HG02884 (cell line): Measurements from ENCODE around the gene MC5R.

Experiments used
- ATAC-seq: cut with Tn5 transposase; IDR thresholded peaks from one replicate; pipeline ENCODE4 v1.9.1; 2021; ENCODE audit warnings: mild to moderate bottlenecking, moderate library complexity; ENCODE audit not compliant: unreplicated experiment

The MC5R gene

DNA sequence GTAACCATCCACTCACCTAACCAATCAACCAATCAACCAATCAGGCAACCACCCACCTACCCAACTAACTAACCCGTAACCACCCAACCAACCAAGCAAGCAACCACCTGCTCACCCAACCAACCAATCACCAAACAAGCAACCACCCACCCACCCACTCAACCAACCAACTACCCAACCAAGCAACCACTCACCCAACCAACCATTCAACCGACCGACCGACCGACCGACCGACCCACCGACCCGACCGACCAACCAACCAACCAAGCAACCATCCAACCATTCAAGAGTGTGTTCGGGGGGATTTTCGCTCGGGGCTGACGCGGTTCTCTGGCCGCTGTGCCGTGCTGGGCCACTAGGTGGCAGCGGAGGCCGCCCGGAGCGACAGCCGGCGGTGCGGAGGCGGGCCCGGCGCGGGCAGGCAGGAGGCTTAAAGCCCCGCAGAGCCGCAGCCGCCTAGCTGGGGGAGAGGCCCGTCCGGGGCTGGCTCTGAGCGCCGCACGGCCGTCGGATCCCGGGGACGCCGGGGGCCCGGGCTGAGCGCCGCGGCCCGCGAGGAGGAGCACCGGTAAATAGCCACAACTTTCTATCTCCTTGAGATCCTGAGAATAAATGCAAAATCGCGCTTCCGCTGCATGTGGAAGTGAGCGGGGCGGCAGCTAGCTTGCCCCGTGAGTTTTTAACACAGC lies at the start of gene MC5R:
TSS of gene MC5R (plus strand) at position 443 of the 689 bp plus-strand sequence. CDS start 1,617 bp downstream, outside the sequence.
- ATAC-seq = peak; percentile 84

DNA sequence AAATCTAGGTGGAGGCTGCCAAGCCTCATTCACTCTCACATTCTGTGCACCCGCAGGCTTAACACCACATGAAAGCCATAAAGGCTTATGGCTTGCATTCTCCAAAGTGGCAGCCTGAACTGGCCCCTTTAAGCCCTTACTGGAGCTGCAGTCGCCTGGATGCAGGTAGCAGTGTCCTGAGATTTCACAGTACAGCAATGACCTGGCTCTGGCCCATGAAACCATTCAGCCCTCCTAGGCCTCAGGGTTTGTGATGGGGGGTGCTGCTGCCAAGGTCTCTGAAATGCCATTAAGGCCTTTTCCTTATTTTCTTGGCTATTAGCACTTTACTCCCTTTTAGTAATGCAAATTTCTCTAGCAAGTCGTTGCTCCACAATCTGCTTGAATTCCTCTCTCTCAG lies 48.9 kb upstream of the MC5R start:
- no peak for ATAC-seq

DNA sequence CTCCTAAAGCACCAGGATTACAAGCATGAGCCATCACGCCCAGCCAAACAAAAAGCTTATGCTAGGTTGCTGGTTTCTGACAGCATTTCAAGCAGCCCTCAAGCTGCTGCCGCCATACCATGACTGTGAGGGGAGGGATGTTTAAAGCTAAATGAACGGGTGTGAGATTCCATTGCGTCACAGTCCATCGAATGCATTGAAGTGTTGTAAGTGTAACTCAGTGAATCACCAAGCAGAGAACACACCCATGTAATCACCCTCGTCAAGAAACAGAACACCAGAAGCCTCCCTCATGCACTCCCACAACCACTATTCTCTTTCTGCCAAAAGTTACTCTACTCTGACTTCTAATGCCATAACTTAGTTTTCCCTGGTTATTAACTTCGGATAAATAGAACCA lies 32.8 kb upstream of the MC5R start:
- ATAC-seq = no peak

DNA sequence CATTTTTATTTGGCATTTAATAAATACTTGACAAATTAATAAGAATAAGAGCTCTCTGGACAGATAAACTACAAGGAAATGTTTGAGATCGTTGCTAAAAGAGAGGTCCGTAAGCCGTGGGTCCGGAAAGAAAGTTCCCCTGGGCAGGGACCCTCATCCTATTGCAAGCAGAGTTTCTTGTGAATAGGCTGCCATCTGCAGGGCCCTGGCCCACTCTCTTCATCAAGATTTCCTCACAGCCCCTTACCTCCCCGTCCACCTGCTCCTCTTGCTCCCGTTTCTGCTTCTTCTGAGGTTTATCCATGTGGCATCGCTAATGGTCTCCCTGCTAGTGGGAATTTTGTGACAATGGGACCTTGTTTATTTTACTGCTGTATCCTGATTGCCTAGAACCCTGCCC lies 30.1 kb upstream of the MC5R start:
- no peak for ATAC-seq

DNA sequence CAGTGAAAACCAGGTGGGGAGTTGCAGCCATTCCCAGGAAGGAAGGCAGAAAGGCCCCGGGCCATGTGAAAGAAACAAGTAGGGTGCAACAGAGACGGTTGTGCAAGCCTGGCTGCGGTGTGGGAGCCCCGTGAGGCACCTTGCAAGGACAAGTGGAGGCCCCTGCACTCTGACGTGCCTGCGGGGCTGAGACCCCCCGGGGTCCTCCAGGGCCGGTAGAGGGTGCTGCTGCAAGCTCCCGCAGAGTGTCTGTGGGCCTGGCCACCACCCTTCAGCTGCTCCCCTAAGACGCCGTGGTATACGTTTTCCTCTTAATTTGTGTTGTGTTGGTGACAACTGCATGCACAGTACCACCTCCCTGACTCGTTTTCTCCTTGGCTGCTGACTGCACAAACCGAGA lies 27.4 kb upstream of the MC5R start:
- no peak for ATAC-seq

DNA sequence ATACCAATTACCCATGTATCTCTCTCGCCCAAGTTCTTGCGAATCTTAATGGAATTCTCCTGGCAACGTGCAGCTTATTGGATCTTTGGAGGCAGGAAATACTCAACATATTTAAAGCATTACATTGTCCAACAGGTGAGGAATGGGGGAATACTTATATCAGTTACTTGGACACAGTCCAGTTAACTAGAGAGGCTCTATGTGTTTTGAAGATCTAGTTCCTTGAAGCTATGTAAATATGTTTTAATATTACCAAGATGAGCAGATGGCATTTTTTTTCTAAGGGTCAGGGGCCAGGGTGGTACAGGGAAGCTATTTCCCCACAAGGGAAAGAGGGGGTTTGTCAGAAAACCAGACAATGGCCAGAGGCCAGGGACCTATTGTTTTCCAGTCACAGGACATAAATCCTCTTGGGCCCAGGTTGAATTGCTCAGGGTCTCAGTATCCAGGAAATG lies 26.8 kb upstream of the MC5R start:
- ATAC-seq = no peak

DNA sequence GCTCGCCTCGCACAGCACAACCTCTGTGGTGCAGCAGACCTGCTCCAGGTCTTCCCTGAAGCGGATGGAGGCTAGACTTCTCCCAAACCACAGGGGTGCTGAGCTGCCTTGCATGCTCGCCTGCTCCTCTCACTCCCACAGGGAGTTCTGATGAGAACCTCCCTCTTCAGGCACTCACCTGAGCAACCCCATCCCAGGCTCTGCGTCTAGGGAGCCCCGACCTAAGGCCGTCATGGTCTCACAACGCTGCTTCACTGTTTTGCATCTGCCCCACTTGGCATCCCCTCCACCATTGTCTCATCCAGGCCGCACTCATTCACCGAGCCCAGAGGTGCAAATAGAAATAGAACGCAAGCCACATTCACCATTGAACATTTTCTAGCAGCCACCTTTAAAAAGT lies 24.6 kb upstream of the MC5R start:
- ATAC-seq = no peak

DNA sequence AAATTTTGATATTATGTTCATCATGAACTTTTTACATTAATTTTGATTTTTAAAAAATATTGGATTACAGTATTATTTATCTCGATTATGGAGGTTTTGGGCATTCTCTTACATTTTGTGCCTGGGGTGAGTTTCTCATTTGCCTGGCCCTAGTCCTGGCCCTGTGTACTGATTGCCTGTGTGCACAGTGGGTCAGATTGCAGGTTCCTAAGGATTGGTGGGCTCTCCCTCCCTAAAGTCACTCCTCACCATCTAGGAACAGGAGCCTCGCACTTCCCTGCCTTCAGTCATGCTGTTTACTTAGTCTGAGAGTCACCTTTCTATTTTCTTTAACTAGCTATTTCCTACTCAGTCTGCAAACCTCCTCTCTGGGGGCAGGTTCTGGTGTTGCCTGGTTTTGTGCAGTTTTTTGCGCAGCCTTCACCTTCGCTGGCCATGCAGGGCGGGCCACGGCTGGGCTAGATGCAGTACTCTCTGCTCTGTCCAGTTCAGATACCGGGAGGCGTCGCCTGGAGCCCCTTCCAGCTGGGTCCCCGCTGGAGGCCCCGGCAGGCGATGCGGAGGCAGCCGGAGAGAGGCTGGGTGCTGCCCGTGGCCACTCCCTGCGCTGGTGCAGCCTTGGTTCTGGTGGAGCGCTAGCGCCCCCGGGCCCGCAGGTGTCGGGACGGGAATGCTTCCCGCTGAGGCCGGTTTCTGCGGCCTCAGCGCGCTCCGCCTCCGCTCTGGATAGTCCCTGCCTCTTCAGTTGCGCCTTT lies 23.3 kb upstream of the MC5R start:
- ATAC-seq = peak; percentile 80

DNA sequence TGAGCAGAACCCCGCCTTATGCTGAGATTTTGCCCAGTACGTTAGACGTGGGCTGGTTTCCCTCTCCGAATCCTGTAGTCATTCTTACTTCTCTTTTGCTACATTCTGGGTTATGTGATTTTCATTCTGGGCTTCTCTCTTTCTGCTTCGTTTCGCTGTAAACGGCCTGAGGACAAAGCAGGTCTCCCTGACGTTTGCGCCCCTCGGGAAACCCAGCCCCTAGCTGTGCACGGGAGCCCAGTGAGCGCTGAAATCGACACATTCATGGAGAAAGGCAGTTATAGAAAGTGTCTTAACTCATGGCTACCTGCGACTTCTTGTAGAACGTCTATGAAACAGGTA lies 22.7 kb upstream of the MC5R start:
- no peak for ATAC-seq

DNA sequence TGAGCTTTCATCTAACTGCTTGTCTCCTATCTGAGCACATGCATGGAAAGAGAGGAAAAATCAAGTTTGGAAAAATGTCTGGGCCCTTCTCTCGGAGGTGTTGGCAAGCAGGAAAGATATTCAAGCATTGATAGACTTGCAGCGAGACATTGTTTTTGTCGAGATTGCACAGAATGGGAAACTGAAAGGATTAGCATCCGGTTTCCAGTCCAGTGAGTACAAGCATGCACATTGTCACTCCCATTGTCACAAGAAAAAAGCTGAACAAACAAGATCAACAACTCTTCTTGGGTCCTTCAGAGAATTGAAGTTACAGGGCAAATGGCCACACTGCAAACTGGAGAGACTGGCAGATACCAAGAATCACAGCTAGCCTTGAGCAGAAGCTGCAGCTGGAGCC lies 19.6 kb upstream of the MC5R start:
- peak; percentile 44 for ATAC-seq

DNA sequence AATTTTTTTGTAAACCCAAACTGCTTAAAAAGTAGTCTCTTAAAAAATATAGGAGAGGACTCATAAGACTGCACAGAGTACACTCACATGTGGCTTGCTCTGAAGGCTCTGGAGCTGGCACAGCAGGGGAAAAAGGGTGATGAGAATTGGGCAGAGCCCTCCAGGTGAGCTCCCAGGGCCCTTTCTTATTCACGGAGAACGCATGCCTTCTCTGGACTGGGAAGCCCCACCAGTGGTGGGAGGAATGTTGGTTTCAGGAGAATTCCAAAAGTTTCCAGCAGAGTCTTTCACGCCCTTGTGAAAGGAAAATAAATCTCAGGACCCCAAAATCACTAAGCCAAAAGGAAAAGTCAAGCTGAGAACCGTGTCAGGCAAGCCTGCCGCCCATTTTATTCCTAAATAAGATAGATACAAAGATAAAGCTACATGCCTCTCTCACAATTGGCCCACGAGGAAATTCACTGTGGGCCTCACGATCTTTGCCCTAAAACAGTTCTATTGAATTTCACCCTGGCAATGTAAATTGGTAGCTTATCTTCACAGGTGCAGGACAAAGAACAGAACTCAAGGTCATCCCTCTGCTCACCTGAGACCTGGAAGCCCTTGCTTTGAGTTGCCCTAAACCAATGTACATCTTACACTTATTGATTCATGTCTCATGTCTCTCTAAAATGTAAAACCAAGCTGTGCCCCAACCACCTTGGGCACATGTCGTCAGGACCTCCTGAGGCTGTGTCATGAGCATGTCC lies 15.5 kb upstream of the MC5R start:
- no peak for ATAC-seq

DNA sequence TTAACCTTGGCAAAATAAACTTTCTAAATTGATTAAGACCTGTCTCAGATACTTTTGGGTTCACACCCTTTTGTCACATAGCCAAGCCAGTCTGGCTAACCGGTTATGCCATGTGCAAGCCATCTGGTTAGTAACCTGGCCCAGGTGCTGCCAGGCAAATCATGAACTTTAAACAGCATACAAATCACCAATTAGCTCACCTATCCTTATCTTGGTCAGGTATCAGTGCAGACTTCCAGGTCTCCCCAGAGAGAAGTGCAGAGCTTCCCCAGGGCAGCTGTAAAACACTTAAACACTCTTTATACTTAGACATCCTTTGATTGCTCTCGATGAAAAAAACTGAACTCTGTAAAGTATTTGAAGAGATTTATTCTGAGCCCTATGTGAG lies 14.9 kb upstream of the MC5R start:
- no peak for ATAC-seq

DNA sequence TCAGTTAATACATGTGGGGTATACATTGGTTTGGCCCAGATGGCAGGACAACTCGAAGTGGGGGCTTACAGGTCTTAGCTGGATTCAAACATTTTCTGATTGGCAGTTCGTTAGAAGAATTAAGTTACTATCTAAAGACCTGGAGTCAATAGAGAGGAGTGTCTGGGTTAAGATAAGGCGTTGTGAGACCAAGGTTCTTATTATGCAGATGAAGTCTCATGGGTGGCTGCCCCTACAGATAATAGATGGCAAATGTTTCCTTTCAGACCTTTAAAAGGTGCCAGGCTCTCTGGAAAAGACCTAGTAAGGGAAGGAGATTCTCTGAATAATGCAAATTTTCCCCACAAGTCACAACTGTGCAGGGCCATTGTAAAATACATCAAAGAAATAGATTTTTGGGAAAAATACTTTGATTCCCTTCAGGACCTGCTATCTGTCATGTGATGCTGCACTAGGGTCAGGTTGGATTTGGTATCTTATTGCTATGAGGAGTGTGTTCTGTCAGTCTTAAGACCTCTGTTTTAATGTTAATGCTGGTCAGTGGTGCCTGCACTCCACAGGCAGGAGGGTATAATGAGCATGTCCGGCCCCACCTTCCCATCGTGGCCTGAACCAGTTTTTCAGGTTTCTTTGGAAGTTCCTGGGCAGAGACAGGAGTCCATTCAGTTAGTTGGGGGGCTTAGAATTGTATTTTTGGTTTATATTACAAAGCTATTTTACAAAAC lies 14.3 kb upstream of the MC5R start:
- ATAC-seq = no peak

DNA sequence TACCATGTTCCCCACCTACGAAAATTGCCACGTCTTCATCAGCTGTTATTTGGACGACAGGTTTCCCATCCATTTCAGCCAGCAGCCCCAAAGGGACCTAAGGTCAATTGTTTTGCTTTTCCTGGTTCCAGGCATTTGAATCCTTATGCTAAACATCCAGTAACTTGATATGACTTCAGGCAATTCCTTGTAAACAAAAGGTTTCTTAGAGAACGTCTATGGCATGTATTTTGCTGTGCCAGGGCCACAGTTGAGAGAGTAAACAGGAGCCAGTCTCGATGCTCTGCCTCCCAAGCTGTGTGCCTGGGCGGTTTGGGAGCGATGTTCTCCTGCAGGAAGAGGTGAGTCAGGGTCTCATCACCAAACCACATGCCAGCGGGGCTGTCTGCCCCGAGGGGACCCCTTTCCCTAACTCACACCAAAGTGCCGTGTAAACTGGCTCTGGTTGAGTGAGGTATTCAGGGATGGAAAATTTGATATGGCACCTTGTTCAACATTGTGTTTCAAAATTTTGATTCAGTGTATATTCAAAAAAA lies 12.9 kb upstream of the MC5R start:
- no peak for ATAC-seq

DNA sequence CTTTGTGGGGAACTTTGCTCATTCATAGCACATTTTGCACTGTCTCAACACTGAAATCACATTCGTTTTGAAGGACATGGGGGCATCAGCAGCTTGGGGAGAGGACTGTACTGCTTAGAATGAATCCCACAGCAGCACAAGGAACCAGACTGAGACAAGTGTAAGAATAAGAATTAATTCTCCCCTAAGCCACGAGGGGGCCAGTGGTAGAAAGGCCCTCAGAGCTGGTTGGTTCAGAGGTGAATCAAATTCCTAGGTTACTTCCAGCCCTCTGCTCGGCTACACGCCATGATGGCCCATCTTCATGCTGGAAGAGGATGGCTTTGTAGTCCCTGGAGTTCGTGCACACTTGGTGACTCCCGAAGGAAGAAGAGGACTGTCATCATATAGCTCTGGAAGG lies 12.0 kb upstream of the MC5R start:
- ATAC-seq = no peak

DNA sequence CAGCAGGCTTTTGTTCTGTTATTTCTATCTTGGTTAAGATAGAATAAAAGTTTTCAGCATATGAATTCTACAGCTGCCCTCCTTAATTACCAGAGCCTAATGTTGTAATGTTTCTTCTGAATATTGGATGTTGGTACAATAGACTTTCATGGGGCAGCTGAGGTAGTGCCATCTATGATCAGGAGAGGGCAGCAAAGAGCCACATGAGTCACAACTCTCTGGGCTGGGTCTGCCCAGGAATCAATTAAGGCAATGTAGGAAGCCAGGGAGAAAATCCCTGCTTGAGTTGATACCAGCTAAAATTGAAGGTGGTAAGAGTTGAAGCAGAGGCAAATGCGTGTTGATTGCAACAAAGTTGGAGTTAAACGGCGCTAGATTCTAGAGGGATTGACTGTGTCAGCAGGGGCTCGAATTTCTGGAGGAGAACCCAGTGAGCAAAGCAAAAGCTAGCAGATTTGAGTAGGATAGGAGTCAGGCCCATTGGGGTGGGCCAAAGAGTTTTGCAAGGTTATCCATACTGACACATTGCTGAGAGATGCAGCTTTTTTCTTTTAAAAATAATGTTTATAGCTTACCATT lies 10.6 kb upstream of the MC5R start:
- peak; percentile 92 for ATAC-seq

DNA sequence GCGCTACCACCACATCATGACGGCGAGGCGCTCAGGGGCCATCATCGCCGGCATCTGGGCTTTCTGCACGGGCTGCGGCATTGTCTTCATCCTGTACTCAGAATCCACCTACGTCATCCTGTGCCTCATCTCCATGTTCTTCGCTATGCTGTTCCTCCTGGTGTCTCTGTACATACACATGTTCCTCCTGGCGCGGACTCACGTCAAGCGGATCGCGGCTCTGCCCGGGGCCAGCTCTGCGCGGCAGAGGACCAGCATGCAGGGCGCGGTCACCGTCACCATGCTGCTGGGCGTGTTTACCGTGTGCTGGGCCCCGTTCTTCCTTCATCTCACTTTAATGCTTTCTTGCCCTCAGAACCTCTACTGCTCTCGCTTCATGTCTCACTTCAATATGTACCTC lies 2.3 kb downstream of the MC5R start:
- no peak for ATAC-seq

DNA sequence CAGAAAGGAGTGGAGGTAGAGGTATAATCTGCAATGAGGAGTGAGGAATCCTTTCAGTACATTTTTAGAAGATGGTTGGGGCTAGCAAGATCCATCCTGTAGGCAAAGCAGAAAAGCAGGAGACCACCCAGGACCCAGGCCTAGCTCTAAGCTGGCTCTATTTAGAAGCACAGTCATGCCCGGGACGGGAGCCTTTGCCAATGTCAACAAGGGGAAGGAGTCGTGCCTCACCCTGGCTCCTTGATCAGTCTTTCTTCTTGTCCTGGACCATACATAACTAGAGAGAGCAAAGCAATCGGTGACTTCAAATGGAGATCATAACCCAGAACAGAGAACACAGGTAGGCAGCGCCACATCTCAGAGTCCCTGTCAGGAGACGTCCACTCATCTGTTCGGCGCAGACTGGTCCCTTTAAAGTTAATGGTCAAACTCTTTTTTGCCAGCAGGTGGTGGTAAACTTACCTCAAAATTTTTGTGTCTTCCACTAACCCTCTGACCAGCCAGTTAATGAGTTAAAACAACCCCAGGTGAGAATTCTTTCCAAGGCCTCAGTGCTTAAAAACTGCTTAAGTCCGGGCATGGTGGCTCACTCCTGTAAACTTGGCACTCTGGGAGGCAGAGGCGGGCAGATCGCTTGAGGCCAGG lies 8.0 kb downstream of the MC5R start:
- no peak for ATAC-seq

DNA sequence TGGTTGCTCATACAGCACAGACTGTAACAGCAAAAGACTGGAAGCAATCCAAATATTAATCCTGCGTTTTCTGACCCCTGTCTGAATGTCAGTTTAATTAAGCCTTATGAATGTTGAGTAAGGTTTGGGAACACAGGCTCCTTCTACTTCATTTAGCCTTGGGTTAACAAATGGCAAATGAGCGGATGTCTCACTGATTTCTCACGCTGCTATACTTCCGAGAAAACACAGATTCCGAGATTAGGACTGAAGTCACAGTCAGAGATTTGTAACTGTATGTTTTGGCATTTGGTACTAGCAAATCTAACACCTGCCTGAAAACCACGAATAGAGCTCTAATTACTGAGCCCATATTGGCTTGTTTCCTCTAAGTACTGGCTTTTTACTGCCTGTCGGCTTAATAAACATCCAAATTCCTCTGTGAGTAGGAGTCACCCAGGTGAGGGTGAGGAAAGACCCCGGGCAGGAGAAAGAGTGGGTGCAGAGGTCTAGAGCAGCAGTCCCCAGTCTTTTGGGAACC lies 10.6 kb downstream of the MC5R start:
- no peak for ATAC-seq

DNA sequence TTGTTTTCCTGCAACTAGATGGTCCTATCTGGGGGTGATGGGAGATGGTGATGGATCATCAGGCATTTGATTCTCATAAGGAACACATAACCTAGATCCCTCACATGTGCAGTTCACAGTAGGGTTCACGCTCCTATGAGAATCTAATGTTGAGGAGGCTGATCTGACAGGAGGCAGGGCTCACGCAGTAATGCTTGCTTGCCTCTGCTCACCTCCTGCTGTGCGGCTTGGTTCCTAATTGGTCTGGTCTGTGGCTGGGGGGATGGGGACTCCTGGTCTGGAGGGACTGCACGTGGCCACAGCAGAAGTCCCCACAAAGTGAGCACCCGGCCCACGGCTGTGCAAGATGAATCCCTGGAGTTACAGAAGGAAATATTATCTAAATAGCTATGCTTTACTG lies 11.3 kb downstream of the MC5R start:
- ATAC-seq = no peak
